ENCODE results near the gene ZBTB48. TPM values are rescaled to one million over a fixed set of nuclear protein-coding genes. Genes with fewer than 3 reads are reported as not detected.
A peak's percentile ranks its signal among the peaks of the same experiment; 100 is the strongest.

ZBTB48 gene
- total RNA-seq, 1 experiment from 2014 or later: 41.9 TPM

DNA sequence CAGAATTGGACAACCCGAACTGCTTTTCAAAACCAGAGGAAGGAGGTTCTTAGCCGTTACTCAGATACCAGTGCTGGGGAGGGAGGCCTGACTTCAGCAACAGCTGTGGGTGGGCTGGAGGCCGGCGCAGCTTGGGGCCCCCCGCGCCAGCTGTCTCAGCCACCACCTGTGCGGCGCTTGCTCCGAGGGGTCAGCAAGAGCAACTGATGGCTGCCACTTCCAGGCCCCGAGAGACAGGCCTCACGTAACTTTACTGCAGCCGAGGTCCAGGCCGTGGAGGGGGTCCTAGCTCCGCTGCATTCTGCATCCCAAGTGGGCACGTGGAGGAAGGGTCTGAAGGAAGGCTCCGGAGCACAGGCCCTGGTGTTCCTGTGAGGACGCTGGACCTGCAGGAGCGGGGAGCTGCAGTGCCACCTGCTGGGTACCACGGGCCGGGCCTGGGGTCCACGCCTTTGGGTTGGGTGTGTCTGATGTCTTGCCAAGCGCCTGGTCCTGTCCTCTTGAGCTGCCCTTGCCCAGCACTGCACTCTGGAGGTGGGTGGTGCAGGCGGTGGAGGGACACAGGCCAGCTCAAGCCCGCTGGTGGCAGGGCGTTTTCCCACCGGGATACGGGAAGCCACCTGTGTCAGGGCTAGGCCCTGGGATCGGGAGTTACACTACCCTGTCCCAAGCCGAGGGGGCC, 54.7 kb downstream of the ZBTB48 start:
- Histone ChIP-seq H3K27ac (ENCODE audit: low read depth, low read length) (no peak overlapping the region), H3K4me1 (ENCODE audit: control insufficient read depth in 1 of 2, insufficient read depth in 2 of 2, low read length in 2 of 2) (no peaks in the 10 kb centered on the region), H3K4me3 (replicated peaks in 1 of 2; ENCODE audit: low read depth in 1 of 2, low read length in 2 of 2) (no peak overlapping the region), H3K4me2 (ENCODE audit: low read length) (no peak overlapping the region), H4K20me1 (ENCODE audit: insufficient read depth) (no peaks in the 10 kb centered on the region), H3K9ac (ENCODE audit: low read length) (no peak overlapping the region), H3K9me2 (ENCODE audit: insufficient read depth) (no peaks in the 10 kb centered on the region), H3K27me3 (ENCODE audit: insufficient read depth, low read length) (no peaks in the 10 kb centered on the region), H3K79me2 (ENCODE audit: insufficient read depth, low read length) (no peaks in the 10 kb centered on the region), H3K36me3 (ENCODE audit: control insufficient read depth in 1 of 2, insufficient read depth in 2 of 2, low read length in 2 of 2) (peaks cover 23 to 35% of the 10 kb centered on the region in 2 experiments), H3K9me3 (ENCODE audit: control insufficient read depth in 1 of 2, insufficient read depth in 1 of 2, low read depth in 1 of 2, low read length in 2 of 2) (no peaks in the 10 kb centered on the region), H2AFZ (ENCODE audit: low read depth, low read length, poor library complexity, severe bottlenecking) (no peak overlapping the region)
- TF ChIP-seq CEBPB (IDR thresholded peaks at IDR 0.05; ENCODE audit: low read depth) (no peak), SIN3A (IDR thresholded peaks at IDR 0.05; ENCODE audit: low read depth) (no peak), EZH2phosphoT487 (IDR thresholded peaks at IDR 0.05; ENCODE audit: borderline replicate concordance) (no peak), TCF7L2 (IDR thresholded peaks at IDR 0.05; ENCODE audit: borderline replicate concordance, extremely low read depth, insufficient read depth, insufficient read length) (peak; percentile 68), POLR2AphosphoS5 (IDR thresholded peaks at IDR 0.05; ENCODE audit: low read depth, low read length) (peak; percentile 49; the same call in 1 of the 2 replicates), RAD21 (IDR thresholded peaks at IDR 0.05; ENCODE audit: low read depth) (peak; percentile 73), ATF3 (IDR thresholded peaks at IDR 0.05) (no peak)
- TF ChIP-seq, protein P1, sequence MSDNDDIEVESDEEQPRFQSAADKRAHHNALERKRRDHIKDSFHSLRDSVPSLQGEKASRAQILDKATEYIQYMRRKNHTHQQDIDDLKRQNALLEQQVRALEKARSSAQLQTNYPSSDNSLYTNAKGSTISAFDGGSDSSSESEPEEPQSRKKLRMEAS (IDR thresholded peaks at IDR 0.05): no peak
- TF ChIP-seq, protein P2, sequence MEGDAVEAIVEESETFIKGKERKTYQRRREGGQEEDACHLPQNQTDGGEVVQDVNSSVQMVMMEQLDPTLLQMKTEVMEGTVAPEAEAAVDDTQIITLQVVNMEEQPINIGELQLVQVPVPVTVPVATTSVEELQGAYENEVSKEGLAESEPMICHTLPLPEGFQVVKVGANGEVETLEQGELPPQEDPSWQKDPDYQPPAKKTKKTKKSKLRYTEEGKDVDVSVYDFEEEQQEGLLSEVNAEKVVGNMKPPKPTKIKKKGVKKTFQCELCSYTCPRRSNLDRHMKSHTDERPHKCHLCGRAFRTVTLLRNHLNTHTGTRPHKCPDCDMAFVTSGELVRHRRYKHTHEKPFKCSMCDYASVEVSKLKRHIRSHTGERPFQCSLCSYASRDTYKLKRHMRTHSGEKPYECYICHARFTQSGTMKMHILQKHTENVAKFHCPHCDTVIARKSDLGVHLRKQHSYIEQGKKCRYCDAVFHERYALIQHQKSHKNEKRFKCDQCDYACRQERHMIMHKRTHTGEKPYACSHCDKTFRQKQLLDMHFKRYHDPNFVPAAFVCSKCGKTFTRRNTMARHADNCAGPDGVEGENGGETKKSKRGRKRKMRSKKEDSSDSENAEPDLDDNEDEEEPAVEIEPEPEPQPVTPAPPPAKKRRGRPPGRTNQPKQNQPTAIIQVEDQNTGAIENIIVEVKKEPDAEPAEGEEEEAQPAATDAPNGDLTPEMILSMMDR (IDR thresholded peaks at IDR 0.05 in 2 of 3, conservative IDR thresholded peaks at IDR 0.05 in 1 of 3; ENCODE audit: borderline replicate concordance in 1 of 3, insufficient read depth in 1 of 3, low read depth in 2 of 3, low read length in 2 of 3): peak; percentile 50 to 69 (median 63); a peak in 5 of 6 replicates
- POLR2A ChIA-PET: interaction anchor here (0.6 to 1.3 kb wide), 2 partner anchors 10 to 225 kb away, joined by 3 to 4 read pairs; partner anchors contain the start of gene THAP3
- CTCF ChIA-PET: interaction anchor here (0.7 to 1.3 kb wide), 2 partner anchors 155 to 162 kb away, joined by 3 read pairs; no protein-coding TSS in a partner anchor
- intact Hi-C loops (cut with micrococcal nuclease): no loop called here
- DNase-seq (ENCODE audit: low read depth, low spot score) (no peak), ATAC-seq (peak; percentile 77)
- RAD21 ChIA-PET (ENCODE audit: low non-redundant PET in 1 of 2, low total read pairs in 2 of 2, uncharacterized antibody in 2 of 2, unreplicated experiment in 2 of 2): no interaction called here
- BruUV-seq (replicated peaks): TSS peak; percentile 56

Measured in HCT116 (cell line).